ENCODE measurements around the gene ERN1.

The ERN1 gene

DNA sequence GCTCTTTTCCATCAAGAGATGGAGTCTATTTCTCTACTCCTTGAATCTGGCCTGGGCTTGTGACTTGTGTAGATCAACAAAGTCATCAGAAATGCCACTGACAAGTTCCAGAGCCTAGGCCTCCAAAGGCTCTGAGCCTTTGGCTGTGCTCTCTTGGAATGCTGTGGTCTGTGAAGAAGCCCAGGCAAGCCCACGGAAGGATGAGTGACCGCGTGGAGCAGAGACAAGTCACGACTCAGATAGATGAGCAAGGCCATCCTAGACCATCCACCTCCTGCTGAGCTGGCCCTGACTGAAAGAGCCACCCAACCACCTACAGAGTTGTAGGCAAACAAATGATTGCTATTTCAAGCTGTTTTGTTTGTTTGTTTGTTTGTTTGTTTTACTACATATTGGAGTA lies 97.9 kb downstream of the ERN1 start:
- TF ChIP-seq EZH2 (optimal IDR thresholded peaks at IDR 0.05; ENCODE audit: low read depth, low read length) (no peak), EZH2phosphoT487 (IDR thresholded peaks at IDR 0.05; ENCODE audit: low read length) (no peak)
- TF ChIP-seq, protein P1, sequence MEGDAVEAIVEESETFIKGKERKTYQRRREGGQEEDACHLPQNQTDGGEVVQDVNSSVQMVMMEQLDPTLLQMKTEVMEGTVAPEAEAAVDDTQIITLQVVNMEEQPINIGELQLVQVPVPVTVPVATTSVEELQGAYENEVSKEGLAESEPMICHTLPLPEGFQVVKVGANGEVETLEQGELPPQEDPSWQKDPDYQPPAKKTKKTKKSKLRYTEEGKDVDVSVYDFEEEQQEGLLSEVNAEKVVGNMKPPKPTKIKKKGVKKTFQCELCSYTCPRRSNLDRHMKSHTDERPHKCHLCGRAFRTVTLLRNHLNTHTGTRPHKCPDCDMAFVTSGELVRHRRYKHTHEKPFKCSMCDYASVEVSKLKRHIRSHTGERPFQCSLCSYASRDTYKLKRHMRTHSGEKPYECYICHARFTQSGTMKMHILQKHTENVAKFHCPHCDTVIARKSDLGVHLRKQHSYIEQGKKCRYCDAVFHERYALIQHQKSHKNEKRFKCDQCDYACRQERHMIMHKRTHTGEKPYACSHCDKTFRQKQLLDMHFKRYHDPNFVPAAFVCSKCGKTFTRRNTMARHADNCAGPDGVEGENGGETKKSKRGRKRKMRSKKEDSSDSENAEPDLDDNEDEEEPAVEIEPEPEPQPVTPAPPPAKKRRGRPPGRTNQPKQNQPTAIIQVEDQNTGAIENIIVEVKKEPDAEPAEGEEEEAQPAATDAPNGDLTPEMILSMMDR (IDR thresholded peaks at IDR 0.05; ENCODE audit: low read length): no peak
- Histone ChIP-seq H3K9me3 (replicated peaks; ENCODE audit: insufficient read depth, low read length) (no peaks in the 10 kb centered on the region), H3K27me3 (replicated peaks; ENCODE audit: insufficient read depth, low read length) (no peaks in the 10 kb centered on the region), H3K27ac (ENCODE audit: low read length) (no peak overlapping the region), H4K20me1 (ENCODE audit: insufficient read depth, low read length) (no peaks in the 10 kb centered on the region), H3F3A (ENCODE audit: insufficient read depth, low read length) (peaks cover 53% of the 10 kb centered on the region), H3K36me3 (replicated peaks; ENCODE audit: insufficient read depth, low read length) (0 out of 2 replicates have a peak, but pooled peaks cover 2% of the 10 kb centered on the region), H3K4me1 (ENCODE audit: low read length) (no peaks in the 10 kb centered on the region), H2AFZ (ENCODE audit: low read length) (no peak overlapping the region), H3K4me2 (ENCODE audit: low read depth, low read length) (no peak overlapping the region), H3K4me3 (ENCODE audit: low read length) (no peak overlapping the region), H3K9ac (ENCODE audit: low read length) (no peak overlapping the region), H3K9me2 (replicated peaks; ENCODE audit: insufficient read depth, low read length) (no peaks in the 10 kb centered on the region), H3K79me2 (ENCODE audit: low read length) (no peaks in the 10 kb centered on the region)
- no peak for DNase-seq

DNA sequence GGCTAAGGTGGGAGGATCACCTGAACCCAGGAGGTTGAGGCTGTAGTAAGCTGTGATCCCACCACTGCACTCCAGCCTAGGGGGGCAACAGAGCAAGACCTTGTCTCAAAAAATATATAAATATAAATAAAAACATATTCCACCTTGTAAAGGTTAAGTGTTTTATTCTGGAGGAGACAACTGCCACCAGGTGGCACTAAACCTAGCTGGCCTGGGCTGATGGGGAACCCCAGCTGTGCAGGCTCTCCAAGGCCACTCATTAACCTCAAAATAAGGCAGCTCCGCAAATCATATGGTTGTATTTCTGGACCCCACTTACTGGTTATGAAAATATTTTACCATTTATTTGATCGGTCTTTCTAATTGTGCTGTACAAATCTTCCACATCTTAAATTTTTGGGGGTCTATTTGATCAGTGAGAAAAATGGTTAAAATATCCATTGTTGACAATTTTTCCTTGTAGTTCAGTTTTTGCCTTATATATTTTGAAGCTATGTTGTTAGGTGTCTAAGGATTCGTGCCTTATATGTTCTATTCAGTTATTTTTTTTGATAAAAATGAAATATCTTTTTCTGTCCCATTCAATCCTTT lies 101.0 kb downstream of the ERN1 start:
- H2AFZ ChIP-seq (ENCODE audit: low read length): no peak overlapping the region
- TF ChIP-seq EZH2phosphoT487 (IDR thresholded peaks at IDR 0.05; ENCODE audit: low read length): no peak
- TF ChIP-seq, protein P1 (IDR thresholded peaks at IDR 0.05; ENCODE audit: low read length): peak; percentile 57
- no peaks in the 10 kb centered on the region for H3K36me3 ChIP-seq (replicated peaks; ENCODE audit: insufficient read depth, low read length)

DNA sequence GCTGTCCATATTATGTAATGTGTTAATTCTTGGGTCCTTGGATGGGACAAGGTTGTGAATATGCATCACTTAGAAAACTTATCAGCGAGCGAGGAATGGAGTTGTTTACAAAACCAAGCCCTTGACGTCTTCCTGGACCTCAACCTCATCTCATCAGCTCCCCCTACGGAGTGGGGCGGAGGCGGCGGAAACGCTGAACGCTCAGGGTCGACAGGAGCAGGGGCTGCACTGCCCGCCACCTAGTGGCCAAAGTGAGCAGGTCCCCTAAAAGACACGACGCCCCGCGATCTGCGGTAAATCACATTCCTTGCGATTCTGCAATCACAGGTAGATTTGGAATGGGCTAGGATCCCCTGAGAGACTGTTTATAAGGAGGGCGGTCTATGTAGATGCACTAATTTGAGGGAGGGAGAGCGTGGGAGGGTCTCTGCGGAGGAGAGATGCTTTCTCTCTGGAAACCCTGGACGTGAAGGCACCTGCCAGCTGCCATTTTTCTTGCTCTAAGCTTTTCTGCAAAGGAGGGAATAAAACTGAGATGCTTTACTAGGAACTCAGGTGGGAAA lies 104.1 kb downstream of the ERN1 start:
- Histone ChIP-seq H4K20me1 (ENCODE audit: insufficient read depth, low read length) (no peaks in the 10 kb centered on the region), H3K9me2 (replicated peaks; ENCODE audit: insufficient read depth, low read length) (no peaks in the 10 kb centered on the region), H3K27me3 (replicated peaks; ENCODE audit: insufficient read depth, low read length) (no peaks in the 10 kb centered on the region), H3K4me3 (ENCODE audit: low read length) (no peak overlapping the region), H3K9ac (ENCODE audit: low read length) (no peak overlapping the region), H3K9me3 (replicated peaks; ENCODE audit: insufficient read depth, low read length) (no peaks in the 10 kb centered on the region), H2AFZ (ENCODE audit: low read length) (no peak overlapping the region), H3K4me2 (ENCODE audit: low read depth, low read length) (no peak overlapping the region), H3K27ac (ENCODE audit: low read length) (no peak overlapping the region), H3K36me3 (replicated peaks; ENCODE audit: insufficient read depth, low read length) (no peaks in the 10 kb centered on the region), H3K79me2 (ENCODE audit: low read length) (no peaks in the 10 kb centered on the region), H3F3A (ENCODE audit: insufficient read depth, low read length) (peaks cover 58% of the 10 kb centered on the region), H3K4me1 (ENCODE audit: low read length) (peaks cover 6% of the 10 kb centered on the region)
- TF ChIP-seq, protein P1 (IDR thresholded peaks at IDR 0.05; ENCODE audit: low read length): peak; percentile 74
- no peak for TF ChIP-seq EZH2phosphoT487 (IDR thresholded peaks at IDR 0.05; ENCODE audit: low read length)
- DNase-seq: peak; percentile 32

More for the DNA sequence above, 101.0 kb downstream of the ERN1 start:
- no peaks in the 10 kb centered on the region for H4K20me1 ChIP-seq (ENCODE audit: insufficient read depth, low read length)
- H3K9me3 ChIP-seq (replicated peaks; ENCODE audit: insufficient read depth, low read length): no peaks in the 10 kb centered on the region
- DNase-seq: peak; percentile 67
- no peak overlapping the region for H3K4me2 ChIP-seq (ENCODE audit: low read depth, low read length)
- no peaks in the 10 kb centered on the region for H3K4me1 ChIP-seq (ENCODE audit: low read length)
- H3K27me3 ChIP-seq (replicated peaks; ENCODE audit: insufficient read depth, low read length): no peaks in the 10 kb centered on the region
- no peak overlapping the region for H3K27ac ChIP-seq (ENCODE audit: low read length)
- H3K79me2 ChIP-seq (ENCODE audit: low read length): no peaks in the 10 kb centered on the region
- H3K9ac ChIP-seq (ENCODE audit: low read length): no peak overlapping the region
- peaks cover 52% of the 10 kb centered on the region for H3F3A ChIP-seq (ENCODE audit: insufficient read depth, low read length)
- H3K4me3 ChIP-seq (ENCODE audit: low read length): no peak overlapping the region
- no peaks in the 10 kb centered on the region for H3K9me2 ChIP-seq (replicated peaks; ENCODE audit: insufficient read depth, low read length)
